Tongue (tissue), 2 donors: ENCODE results near the gene MTCH1. TPM values are rescaled to one million over a fixed set of nuclear protein-coding genes. Genes with fewer than 3 reads are reported as not detected.

Experiments used
- DNase-seq: peaks from one replicate; pipeline ENCODE4 v3.0.0-alpha.2; 2015
- total RNA-seq: library from RNA; depleted of rRNA; stranded (reverse); fragments of >200 nt; gene quantifications from one replicate; pipeline ENCODE4 v1.2.3, GENCODE V29; 2014

Gene MTCH1
- total RNA-seq, 1 donor from 2014 or later, result 157 TPM

GRCh38 chr6:36926708-36927513 is 59.1 kb downstream of the MTCH1 start:
- DNase-seq, result peak; percentile 42

GRCh38 chr6:36925809-36926208 is 60.2 kb downstream of the MTCH1 start:
- DNase-seq, result no peak

GRCh38 chr6:36924778-36925374 is 61.1 kb downstream of the MTCH1 start:
- no peak for DNase-seq

- DNase-seq, result peak; percentile 41
Measured at GRCh38 chr6:36924131-36924530, 61.9 kb downstream of the MTCH1 start.

GRCh38 chr6:36920546-36920945 is 65.5 kb downstream of the MTCH1 start:
- DNase-seq, result no peak

GRCh38 chr6:36920049-36920448 is 65.9 kb downstream of the MTCH1 start:
- no peak for DNase-seq

Other genes with a start within 250 kb of the MTCH1 start
- gene CPNE5, start 146.8 kb downstream of the MTCH1 start, total RNA-seq, result 8.7 TPM
- 29.1 TPM for gene PPIL1, start 111.4 kb downstream of the MTCH1 start, total RNA-seq
- 40.0 TPM for gene C6orf89, start 100.2 kb downstream of the MTCH1 start, total RNA-seq
- 25.3 TPM for gene PI16, start 31.5 kb downstream of the MTCH1 start, total RNA-seq
- gene FGD2, start 19.5 kb upstream of the MTCH1 start, total RNA-seq, result 13.1 TPM
- gene PIM1, start 184.0 kb upstream of the MTCH1 start, total RNA-seq, result 34.1 TPM